Fibroblast of villous mesenchyme (primary cell): ENCODE data around the gene AHCYL1. TPM values are rescaled to one million over a fixed set of nuclear protein-coding genes. Genes with fewer than 3 reads are reported as not detected.
"Not testable (repeated sequence)": the region's sequence is repeated elsewhere in the genome, so short reads cannot be mapped to it uniquely, and the experiment has no call there.

ENCODE experiments used
- DNase-seq: peaks from one replicate; pipeline ENCODE4 v3.0.0-alpha.2; 2010; ENCODE audit warnings: low read depth
- H3K4me3 ChIP-seq: 2 replicates; pipeline ENCODE4 v1.5.1; 2011; ENCODE audit warnings: low read depth, mild to moderate bottlenecking, low read length
- total RNA-seq: library from RNA; depleted of rRNA; stranded (reverse); fragments of >200 nt; gene quantifications from 2 replicates; pipeline ENCODE4 v1.2.3, GENCODE V29; 2012
- TF ChIP-seq, protein P1 (sequence below): IDR thresholded peaks from 2 replicates; pipeline ENCODE4 v1.5.1; 2012; ENCODE audit warnings: low read depth, mild to moderate bottlenecking, low read length; ENCODE audit not compliant: insufficient read depth

AHCYL1 gene
- total RNA-seq, 1 donor, result 66.9 TPM

- no peak overlapping the region for H3K4me3 ChIP-seq
- no peak for DNase-seq
- TF ChIP-seq, protein P1, sequence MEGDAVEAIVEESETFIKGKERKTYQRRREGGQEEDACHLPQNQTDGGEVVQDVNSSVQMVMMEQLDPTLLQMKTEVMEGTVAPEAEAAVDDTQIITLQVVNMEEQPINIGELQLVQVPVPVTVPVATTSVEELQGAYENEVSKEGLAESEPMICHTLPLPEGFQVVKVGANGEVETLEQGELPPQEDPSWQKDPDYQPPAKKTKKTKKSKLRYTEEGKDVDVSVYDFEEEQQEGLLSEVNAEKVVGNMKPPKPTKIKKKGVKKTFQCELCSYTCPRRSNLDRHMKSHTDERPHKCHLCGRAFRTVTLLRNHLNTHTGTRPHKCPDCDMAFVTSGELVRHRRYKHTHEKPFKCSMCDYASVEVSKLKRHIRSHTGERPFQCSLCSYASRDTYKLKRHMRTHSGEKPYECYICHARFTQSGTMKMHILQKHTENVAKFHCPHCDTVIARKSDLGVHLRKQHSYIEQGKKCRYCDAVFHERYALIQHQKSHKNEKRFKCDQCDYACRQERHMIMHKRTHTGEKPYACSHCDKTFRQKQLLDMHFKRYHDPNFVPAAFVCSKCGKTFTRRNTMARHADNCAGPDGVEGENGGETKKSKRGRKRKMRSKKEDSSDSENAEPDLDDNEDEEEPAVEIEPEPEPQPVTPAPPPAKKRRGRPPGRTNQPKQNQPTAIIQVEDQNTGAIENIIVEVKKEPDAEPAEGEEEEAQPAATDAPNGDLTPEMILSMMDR, result no peak
Observed at GRCh38 chr1:110012100-110012780, 27.7 kb downstream of the AHCYL1 start.

DNA sequence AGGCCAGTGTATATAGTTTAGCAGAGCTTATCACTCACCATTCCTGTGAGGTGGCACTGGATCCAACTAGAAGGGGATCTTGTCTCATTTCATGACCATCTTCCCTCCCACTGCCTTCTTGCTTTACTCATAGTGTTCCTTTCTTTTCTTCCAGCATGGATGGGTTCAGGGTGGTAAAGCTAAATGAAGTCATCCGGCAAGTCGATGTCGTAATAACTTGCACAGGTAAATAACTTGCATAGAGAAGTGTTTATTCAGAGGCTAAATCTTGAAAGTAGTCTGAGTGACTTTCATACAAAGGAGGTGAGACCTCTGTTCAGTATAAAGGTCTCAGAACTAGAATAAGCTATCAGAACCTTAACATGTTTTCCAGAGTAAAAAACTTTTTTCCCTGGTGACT is 33.2 kb downstream of the AHCYL1 start:
- no peak overlapping the region for H3K4me3 ChIP-seq
- DNase-seq, result no peak
- TF ChIP-seq, protein P1, result no peak

GRCh38 chr1:110018396-110018795 is 33.8 kb downstream of the AHCYL1 start:
- TF ChIP-seq, protein P1, result no peak
- H3K4me3 ChIP-seq, result no peak overlapping the region
- DNase-seq, result no peak

DNA sequence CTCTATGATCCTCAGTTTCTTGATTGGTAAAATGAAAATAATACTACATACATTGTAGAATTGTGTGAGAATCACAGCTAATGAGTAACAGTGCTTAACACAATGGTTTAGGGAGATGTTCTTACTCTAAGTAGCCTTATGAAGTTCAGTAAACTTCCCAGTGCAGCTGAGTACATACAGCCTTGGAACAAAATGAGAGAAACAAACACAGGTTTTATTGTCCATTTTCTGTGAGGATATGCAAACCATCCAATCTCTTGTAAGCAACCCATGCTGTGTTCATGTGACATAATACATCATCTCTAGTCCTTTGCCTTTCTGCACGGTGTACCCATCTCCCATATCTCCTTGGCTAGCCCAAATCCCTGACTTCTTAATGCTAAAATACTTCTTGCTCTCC is 35.2 kb downstream of the AHCYL1 start:
- DNase-seq, result no peak
- TF ChIP-seq, protein P1, result no peak
- H3K4me3 ChIP-seq, result no peak overlapping the region

DNA sequence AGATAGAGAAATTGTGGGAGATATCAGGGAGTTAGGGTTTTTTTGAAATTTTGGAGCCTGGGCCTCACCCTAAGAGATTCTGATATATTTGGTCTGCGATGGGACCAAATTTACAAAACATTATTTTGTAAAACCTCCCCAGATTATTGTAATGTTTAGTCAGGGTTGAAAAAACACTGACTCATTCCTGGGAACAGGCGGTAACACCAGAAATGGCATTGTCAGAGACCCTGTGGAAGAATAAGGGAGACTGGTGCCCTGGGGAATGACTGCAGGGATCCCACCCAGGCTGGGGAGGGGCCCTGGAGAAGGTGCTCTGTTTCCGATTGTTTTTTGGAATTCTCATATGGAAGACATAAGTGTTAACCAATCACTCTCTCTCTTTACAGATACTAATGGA is 36.7 kb downstream of the AHCYL1 start:
- TF ChIP-seq, protein P1, result no peak
- DNase-seq, result no peak
- H3K4me3 ChIP-seq, result no peak overlapping the region

DNA sequence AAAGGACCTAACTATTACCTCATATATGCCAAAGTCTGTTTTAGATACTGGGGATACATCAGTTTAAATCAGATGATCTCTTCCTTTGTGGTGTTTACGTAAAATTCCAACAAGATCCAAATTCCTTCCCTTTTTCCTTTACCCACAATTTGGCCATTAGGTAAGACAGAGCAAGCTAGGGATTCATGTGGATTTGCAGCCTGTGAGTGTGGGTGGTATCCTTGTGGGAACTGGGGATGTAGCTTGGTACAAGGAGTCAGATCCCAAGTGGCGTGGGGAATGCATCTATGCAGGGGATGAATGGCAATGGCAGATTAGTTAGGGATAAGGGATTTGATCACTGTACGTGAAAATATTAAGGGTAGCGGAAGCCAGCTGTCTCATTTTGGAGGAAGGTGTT is 40.0 kb downstream of the AHCYL1 start:
- TF ChIP-seq, protein P1, result no peak
- no peak for DNase-seq
- H3K4me3 ChIP-seq, result no peak overlapping the region

GRCh38 chr1:110030687-110031086 is 46.1 kb downstream of the AHCYL1 start:
- DNase-seq, result not testable (repeated sequence)
- H3K4me3 ChIP-seq, result peak overlapping the region; percentile 28
